Fibroblast of peridontal ligament (primary cell): ENCODE data around the gene SOS2.

Source experiments
- DNase-seq: peaks from one replicate; pipeline ENCODE4 v3.0.0-alpha.2; 2010; ENCODE audit errors: extremely low read depth

The SOS2 gene

DNA sequence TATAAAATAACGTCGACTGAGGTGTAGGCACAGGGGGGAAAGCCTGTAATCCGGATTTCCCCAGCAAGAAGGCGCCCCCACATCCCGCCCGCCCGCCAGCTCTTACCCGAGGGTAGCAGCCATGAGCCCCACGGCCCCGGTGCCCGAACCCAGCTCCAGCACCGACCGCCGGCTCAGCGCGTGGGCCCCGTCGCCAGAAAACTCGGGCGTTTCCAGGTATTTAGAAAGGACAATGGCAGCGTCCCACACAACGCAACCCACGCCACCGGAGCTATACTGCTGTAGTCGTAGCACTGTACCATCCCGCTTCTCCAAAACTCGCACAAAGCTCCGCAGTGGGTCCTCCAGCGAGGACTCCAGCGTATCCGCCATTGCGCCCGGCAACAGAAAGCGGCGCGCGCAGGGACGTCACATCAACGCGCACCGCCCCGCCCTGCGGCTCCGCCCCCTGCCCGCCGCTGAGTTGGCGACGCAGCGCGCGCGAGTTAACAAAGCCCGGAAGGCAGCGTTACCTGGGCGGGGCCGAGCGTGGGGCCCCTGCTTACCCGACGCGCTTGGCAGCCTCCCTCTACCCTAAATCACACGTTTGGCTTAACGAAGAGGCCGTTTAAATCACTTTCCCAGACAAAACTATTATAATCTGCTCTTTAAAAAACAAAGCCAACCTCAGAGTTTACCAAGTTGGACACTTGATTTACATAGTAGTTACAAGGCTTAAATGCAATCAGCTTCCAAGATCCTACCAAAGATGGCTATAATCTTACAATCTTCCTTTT, 115.0 kb downstream of the SOS2 start, which contains the start of gene VCPKMT:
Gene VCPKMT (minus strand): TSS at position 392 of the 776 bp plus-strand sequence. CDS start 20 bp downstream, at position 372.
- peak; percentile 85 for DNase-seq

DNA sequence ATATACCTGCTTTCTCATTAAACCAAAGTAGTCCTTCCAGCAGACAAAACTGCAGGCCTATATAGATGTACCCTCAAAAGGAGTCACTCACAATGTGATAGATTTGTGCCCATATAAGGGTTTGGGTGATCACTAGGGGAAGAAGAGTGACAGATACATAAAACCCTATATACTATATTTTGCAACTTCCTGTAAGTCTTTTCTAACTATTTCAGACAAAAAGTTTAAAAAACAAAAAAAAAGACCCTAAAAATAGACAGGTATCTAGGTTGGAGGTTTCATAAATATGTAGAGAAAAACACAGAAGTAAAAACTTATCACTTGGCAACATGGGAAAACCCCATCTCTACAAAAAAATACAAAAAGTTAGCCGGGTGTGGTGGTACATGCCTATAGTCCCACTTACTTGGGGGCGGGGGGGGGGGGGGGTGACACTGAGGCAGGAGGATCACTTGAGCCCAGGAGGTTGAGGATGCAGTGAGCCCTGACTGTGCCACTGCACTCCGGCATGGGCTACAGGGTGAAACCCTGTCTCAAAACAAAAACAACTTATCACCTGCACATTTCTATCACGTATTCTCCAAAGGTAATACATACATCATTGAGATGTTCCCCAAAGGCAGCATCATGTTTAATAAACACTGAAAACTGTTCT, 117.9 kb downstream of the SOS2 start:
- no peak for DNase-seq

DNA sequence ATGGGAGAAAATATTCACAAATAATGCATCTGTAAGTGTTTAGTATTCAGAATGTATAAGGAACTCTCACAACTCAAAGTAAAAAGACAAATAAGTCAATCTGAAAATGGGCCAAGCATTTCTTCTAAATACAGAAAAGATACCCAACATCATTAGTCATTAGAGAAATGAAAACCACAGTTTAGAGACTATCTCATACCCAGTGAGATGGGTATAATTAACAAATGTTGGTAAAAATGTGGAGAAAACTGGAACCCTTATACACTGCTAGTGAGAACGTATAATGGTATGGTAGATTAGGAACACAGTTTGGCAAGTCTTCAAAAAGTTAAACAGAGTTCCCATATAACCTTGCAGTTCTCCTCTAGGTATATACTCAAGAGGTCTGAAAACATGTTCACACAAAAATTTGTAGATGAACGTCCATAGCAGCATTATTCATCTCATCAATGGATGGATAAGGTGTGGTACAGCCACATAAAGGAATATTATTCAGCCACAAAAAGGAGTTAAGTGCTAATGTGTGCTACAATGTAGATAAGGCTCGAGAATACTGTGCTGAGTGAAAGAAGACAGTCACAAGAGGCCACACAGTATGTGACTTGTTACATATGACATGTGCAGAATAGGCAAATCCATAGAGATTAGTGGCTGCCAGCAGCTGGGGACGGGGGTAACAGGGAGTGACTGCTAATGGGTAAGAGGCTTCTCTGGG, 120.9 kb downstream of the SOS2 start:
- DNase-seq = no peak

DNA sequence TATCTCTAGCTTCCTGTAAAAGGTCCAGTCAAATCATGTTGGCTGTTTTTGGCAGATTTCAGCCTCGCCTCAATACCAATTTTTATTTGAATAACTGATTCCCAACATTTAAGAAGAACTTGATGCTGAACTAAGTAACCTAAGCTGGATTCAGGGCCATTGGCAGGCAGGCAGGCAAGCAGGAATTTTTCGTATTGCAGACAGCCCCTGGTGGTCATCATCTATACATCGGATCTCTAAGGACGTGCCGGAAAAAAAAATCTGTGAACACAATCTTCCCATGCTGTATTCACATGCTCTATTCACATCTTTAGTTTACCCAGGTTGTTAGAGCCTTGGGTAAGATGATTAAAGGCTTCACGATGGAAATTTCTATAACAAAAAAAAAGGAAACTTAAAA, 122.0 kb downstream of the SOS2 start:
- DNase-seq = peak; percentile 39

DNA sequence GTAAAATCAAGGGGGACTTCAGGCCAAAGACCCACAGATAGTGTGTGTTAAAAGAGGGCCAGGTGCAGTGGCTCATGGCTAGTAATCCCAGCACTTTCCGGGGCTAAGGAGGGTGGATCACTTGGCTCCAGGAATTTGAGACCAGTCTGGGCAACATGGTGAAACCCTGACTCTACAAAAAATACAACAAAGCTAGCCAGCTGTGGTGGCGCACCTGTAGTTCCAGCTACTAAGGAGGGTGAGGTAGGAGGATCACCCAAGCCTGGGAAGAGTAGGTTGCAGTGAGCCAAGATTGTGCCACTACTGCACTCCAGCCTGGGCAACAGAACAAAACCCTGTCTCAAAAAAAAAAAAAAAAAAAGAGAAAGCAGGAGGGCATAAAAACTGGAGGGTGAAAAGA, 123.5 kb downstream of the SOS2 start:
- DNase-seq = no peak

DNA sequence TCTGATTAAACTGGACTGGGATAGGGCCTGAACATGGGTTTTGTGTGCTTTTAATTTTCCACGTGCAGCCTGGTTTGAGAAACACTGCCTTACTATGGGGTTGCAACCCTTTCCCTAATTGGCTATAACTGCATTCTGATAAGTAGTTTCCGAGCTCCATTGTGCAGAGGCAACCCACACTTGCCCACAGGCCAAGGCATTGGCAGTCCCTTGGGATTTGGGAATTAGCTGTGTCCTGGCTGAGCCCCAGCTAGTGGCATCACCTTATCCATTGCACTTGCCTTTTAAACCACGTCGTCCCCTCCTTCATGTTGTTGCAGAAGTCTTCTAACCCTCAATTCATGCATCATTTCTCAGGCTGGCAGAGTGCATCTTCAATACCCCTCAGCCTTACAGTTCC, 125.2 kb downstream of the SOS2 start:
- no peak for DNase-seq

DNA sequence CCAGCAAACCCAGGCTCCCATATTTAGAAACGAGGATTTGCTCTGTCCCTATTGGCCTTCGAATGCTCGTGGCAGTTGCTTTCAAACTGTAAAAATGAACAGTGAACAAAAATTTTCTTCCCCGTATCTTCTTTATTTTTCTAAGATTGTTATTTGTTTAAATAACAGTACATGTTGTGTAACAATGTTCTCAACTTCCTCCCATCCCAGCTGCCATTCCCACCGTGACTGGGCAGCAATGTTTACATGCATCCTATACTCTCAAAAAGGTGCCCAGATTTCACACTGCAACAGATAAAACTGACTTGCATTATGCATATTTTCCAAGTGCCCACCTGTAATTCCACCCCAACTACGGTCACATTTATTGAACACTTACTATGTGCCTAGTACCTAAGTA, 127.8 kb downstream of the SOS2 start:
- DNase-seq = no peak

DNA sequence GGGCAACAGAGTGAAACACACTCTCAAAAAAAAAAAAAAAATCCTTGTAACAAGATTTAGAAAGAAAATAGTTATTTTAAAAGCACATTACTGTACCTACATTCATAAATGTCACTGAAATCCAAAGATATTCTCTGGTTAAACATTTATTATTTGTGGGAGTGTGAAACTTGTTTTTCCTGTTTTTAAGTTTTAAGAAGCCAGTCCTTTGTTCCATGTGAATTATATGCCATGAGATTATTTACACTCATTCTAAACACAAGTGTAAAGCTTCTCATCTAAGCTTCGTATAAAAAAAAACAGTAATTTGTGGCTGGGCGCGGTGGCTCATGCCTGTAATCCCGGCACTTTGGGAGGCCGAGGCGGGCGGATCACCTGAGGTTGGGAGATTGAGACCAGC, 130.0 kb downstream of the SOS2 start:
- no peak for DNase-seq

DNA sequence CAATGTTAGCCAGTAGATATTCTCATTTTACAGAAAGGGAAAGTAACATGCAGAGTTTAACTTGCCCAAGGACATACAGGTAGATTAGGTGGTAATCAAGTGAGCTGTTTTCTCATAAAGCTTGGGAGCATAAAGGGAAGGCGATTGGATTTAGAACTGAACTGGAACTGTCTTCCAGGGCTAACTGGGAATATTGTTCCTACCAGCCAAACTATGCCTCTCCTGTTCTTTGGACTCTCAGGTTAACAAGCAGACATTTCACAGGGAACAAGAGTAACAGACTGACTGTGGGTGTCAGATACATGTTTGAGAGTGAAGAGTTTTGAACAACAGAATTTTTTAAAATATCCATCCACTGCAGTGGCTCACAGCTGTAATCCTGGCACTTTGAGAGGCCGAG, 130.6 kb downstream of the SOS2 start:
- no peak for DNase-seq

DNA sequence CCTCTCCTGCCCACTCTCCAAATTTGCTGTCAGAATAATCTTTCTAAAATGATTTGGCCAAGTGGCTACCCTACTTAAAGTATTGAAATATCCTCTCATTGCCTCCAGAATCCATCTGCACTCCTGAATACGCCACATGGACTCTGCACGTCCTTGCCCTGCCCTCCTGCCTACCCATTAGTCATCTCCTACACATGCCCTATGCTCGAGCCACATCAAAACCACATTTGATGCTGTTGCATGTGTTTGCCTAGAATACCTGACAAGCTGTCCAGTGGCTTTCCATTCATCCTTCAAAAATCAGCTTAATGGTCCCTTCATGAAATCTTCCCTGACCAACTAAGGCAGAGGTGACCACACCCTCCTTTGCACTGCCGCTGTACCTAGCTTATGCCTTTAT, 132.0 kb downstream of the SOS2 start:
- no peak for DNase-seq

DNA sequence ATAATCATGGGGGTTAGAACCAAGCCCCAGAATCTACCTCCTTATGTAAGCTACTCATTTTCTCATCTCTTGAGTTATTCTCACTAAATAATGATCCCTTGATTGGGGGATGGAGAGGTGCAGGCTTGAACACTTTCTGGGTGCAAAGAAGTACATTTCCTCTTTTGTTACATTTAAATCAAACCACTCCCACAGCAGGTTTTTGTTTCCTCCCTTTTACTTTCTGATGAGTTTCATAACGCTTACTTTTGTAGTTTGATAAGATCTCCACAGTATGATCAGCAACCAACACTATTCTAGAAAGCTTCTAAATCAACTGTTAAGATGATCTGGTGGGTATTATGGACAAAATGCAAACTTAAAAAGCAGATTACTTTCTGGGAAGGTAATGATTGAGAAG, 135.5 kb downstream of the SOS2 start:
- DNase-seq = no peak

DNA sequence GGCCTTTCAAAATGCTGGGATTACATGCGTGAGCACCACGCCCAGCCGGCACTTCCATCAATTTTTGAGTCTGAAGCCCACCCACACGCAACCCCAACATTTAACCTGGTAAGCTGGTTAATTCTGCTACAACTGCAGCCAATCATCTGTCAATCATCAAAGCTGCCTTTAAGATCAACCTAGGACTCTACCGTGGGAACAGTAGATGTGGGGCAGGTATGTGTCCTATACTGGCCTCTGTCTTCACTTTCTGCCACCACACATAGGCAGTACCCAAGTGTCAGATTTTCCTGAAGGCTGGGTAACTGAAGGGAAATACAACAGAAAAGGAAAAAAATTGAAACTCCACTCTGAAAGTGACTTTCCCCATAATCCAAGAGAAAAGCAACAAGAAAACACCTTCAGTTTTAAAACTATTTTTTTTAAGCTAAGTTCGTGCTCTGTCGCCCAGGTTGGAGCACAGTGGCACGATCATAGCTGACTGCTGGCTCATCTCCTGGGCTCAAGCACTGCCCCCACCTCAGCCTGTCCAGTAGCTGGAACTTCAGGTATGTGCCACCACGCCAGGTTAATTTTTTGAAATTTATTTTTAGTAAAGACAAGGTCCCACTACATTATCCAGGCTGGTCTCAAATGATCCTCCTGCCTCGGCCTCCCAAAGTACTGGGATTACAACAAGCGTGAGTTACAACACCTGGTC, 137.2 kb downstream of the SOS2 start:
- DNase-seq = no peak

DNA sequence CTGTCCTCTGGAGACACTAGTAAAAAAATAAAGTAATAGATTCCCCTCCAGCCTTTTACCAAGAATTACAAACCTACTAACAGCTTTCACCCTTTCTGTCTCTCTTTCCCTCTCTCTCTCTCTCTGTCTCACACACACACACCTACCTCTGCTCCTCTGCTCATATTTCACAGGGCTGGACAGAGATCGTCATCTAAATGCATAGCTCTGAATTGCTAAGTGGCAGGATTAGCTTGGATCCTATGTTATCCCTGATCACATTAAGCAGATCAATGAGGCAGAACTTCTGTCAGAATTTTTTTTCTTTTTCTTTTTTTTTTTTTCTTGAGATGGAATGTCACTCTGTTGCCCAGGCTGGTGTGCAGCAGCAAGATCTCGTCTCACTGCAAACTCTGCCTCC, 137.9 kb downstream of the SOS2 start:
- DNase-seq = no peak

DNA sequence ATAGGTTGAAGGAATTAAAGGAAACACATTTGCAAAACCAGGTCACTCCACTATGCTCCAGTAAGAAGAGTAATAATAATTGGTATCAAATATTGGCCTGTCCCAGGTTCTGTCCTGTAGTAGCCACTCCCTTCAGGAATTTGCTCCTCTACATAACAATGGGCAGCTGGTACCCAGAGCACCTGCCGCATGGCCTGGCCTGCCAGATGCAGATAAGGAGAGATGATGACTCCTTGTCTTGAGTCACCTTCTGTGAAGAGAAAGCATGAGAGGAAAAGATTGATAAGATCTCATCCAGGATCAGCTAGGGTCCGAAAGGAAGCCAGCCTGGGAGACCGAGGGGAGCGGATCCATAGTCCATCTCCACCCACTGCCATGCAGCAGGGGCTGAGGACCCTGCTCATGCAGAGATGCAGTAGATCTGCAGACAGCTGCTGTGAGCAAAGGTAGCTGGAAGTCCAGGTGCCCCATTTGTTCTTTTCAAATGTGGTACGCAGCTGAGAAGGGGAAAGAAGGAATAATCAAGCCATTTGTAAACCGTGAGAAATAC, 139.3 kb downstream of the SOS2 start:
- DNase-seq = no peak

DNA sequence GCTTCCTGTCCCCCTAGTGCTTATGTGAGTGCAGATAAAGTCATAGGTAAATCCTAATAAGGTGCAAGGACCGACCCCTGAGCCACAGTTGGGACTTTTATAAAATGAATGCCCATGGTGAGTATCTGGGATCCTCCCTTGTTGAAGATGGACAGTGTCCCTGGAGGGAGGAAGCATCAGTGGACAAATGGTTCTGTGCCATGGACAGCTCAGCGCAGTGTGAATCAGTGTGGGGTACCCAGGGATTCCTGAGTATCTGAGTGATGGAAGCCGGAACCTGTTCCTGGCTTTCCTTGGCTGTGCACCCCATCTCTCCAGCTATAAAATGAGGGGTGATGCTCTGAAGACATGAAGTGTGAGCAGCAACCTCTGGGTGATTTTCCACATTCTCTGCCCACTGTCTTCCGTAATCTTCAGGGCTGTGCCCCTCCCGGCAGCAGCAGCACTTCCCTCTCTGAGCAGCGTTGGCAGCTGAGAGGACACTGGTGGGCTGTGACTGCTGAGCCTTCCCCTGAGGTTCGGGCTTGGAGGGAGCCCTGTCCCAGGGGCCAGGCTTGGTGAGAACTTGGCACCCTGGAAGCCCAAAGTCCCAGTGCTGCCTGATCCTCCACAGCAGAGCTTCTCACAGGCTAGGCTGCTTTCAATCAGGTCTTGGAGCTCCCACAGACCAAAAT, 140.0 kb downstream of the SOS2 start:
- no peak for DNase-seq

DNA sequence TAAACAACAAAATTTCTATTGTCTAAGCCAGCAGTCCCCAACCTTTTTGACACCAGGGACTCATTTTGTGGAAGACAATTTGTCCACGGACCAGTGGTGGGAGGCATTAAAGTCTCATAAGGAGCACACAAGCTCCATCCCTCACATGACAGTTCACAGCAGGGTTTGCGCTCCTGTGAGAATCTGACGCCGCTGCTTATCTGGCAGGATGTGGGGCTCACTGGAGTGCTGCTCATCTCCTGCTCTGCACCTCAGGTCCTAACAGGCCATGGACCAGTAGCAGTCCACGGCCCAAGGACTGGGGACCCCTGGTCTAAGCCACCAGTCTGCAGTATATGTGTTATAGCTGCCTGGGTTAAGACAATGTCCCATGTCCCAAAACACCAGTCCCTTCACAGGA, 142.2 kb downstream of the SOS2 start:
- no peak for DNase-seq

DNA sequence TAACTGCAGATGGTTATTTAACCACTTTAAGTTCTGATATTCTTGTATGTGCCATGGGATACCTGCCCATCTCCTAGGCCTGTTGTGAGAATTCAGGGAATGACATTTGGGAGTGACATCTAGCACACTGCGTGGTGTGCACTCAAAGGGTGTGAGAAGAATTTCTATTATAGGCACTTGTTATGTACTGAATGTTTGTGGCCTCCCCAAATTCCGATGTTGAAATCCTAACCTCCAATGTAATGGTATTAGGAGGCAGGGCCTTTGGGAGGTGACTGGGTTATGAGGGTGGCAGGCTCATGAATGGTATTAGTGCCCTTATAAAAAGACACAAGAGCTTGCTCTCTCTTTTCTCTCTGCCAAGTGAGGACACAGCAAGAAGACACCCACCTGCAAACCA, 142.6 kb downstream of the SOS2 start:
- no peak for DNase-seq

DNA sequence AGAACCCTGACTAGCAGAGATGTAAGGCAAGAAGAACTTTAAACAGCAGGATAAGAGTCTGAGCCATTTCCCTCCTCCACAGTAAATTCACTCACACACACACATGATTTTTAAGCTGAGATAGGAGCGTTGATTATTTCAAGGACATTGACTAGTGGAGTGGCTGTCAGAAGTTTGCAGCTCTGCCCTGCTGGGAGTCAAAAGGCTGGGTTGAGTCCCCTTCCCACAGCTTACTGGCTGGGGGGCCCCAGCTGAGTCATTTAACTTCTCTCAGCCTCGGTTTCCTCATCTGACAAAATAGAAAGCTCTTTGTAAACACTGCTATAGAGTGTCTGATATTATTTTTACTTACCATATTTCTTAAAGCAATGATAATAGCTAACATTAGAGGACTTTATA, 143.3 kb downstream of the SOS2 start:
- no peak for DNase-seq

DNA sequence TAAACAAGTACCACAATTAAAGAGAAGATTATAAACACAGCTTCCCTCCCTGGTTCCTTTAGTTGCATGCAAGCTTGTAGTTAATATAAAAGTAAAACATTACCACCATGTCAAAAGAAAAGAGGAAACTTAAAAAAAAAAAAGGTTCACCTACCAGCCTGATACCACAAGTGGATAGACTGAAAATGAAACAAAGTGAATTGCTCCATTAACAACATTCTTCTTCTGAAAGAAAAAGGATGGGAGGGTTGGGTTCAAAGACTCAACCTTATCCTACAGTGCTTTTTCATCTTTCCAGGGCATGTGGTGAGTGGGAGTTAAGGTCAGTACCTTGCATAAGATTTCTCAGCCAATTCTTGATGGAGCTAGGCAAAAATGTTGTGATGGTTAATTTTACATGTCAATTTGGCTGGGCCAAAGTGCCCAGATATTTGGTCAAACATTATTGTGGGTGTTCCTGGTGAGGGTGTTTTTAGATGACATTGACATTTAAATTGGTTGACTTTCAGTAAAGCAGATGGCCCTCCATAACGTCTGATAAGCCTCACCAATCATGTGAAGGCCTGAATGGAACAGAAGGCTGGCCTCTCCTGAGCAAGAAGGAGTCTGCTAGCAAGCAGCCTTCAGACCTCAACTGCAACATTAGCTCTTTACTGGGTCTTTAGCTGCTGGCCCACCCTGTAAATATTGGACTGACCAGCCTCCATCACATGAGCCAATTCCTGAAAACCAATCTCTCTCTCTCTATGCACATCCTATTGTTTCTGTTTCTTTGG, 143.8 kb downstream of the SOS2 start:
- no peak for DNase-seq

DNA sequence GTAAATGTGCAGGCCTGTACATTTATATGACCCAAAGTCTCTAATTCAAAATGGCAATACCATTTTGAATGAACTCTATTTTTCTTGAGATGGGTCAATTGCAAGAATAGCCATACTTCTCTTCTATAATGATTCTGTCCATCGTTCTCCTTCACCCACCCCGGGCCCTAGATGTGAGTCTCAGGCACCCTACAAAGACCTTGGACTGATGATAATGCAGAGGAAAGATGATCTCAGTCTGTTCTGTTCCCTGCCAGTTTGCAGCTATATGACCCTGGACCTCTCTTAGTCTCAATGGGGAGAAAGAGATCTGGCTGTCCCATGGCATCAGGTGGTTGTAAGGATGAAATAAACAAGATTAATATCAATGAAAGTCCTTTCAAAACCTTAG, 145.1 kb downstream of the SOS2 start:
- DNase-seq = no peak
